ENCODE data around the gene TOMM7.

DNA sequence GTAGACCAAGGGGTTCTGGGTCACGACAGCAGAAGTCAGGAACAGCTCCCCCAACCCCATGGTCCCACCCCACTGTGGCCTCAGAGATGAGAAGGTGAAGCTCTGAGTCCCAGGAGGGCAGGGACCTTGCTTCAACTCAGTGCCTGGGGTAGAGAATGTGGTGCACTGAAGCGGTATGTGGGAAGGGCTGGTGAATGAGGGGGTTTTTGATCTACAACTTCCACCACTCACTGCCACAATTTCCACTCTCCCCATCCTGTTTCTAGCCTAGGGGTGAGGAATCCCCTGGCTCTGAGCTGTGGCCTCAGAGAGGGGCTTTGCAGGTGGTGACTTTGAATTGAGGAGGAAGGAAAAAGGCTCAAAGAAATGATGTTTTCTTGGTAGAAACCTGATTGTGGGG, 44.9 kb upstream of the TOMM7 start:
- TF ChIP-seq, protein P1, sequence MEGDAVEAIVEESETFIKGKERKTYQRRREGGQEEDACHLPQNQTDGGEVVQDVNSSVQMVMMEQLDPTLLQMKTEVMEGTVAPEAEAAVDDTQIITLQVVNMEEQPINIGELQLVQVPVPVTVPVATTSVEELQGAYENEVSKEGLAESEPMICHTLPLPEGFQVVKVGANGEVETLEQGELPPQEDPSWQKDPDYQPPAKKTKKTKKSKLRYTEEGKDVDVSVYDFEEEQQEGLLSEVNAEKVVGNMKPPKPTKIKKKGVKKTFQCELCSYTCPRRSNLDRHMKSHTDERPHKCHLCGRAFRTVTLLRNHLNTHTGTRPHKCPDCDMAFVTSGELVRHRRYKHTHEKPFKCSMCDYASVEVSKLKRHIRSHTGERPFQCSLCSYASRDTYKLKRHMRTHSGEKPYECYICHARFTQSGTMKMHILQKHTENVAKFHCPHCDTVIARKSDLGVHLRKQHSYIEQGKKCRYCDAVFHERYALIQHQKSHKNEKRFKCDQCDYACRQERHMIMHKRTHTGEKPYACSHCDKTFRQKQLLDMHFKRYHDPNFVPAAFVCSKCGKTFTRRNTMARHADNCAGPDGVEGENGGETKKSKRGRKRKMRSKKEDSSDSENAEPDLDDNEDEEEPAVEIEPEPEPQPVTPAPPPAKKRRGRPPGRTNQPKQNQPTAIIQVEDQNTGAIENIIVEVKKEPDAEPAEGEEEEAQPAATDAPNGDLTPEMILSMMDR (IDR thresholded peaks at IDR 0.05; ENCODE audit: low read depth, low read length) = no peak
- TF ChIP-seq POLR2A (IDR thresholded peaks at IDR 0.05; ENCODE audit: extremely low read depth, insufficient read length) = no peak
- TF ChIP-seq, protein P2, sequence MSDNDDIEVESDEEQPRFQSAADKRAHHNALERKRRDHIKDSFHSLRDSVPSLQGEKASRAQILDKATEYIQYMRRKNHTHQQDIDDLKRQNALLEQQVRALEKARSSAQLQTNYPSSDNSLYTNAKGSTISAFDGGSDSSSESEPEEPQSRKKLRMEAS (IDR thresholded peaks at IDR 0.05; ENCODE audit: low read depth, low read length) = no peak
